ENCODE results near the gene PALLD. TPM values are rescaled to one million over a fixed set of nuclear protein-coding genes. Genes with fewer than 3 reads are reported as not detected.

The PALLD gene
- total and polyA plus RNA-seq, 2 of the 13 experiments (the other 11 are each of a cell fraction or from before 2014, with no cell fraction given), result 0.50 to 1.5 TPM

GRCh38 chr4:168717847-168718246 is 221.0 kb downstream of the PALLD start (continued):
- TF ChIP-seq, protein P1, sequence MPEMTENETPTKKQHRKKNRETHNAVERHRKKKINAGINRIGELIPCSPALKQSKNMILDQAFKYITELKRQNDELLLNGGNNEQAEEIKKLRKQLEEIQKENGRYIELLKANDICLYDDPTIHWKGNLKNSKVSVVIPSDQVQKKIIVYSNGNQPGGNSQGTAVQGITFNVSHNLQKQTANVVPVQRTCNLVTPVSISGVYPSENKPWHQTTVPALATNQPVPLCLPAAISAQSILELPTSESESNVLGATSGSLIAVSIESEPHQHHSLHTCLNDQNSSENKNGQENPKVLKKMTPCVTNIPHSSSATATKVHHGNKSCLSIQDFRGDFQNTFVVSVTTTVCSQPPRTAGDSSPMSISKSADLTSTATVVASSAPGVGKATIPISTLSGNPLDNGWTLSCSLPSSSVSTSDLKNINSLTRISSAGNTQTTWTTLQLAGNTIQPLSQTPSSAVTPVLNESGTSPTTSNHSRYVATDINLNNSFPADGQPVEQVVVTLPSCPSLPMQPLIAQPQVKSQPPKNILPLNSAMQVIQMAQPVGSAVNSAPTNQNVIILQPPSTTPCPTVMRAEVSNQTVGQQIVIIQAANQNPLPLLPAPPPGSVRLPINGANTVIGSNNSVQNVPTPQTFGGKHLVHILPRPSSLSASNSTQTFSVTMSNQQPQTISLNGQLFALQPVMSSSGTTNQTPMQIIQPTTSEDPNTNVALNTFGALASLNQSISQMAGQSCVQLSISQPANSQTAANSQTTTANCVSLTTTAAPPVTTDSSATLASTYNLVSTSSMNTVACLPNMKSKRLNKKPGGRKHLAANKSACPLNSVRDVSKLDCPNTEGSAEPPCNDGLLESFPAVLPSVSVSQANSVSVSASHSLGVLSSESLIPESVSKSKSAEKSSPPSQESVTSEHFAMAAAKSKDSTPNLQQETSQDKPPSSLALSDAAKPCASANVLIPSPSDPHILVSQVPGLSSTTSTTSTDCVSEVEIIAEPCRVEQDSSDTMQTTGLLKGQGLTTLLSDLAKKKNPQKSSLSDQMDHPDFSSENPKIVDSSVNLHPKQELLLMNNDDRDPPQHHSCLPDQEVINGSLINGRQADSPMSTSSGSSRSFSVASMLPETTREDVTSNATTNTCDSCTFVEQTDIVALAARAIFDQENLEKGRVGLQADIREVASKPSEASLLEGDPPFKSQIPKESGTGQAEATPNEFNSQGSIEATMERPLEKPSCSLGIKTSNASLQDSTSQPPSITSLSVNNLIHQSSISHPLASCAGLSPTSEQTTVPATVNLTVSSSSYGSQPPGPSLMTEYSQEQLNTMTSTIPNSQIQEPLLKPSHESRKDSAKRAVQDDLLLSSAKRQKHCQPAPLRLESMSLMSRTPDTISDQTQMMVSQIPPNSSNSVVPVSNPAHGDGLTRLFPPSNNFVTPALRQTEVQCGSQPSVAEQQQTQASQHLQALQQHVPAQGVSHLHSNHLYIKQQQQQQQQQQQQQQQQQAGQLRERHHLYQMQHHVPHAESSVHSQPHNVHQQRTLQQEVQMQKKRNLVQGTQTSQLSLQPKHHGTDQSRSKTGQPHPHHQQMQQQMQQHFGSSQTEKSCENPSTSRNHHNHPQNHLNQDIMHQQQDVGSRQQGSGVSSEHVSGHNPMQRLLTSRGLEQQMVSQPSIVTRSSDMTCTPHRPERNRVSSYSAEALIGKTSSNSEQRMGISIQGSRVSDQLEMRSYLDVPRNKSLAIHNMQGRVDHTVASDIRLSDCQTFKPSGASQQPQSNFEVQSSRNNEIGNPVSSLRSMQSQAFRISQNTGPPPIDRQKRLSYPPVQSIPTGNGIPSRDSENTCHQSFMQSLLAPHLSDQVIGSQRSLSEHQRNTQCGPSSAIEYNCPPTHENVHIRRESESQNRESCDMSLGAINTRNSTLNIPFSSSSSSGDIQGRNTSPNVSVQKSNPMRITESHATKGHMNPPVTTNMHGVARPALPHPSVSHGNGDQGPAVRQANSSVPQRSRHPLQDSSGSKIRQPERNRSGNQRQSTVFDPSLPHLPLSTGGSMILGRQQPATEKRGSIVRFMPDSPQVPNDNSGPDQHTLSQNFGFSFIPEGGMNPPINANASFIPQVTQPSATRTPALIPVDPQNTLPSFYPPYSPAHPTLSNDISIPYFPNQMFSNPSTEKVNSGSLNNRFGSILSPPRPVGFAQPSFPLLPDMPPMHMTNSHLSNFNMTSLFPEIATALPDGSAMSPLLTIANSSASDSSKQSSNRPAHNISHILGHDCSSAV (CRISPR knock-in tag; IDR thresholded peaks at IDR 0.05; ENCODE audit: borderline replicate concordance), result no peak
- no peak for TF ChIP-seq NFKB2 (CRISPR knock-in tag; IDR thresholded peaks at IDR 0.05; ENCODE audit: borderline replicate concordance)
- no peak for TF ChIP-seq REPIN1 (CRISPR knock-in tag; IDR thresholded peaks at IDR 0.05; ENCODE audit: borderline replicate concordance, low read depth)
- no peak for TF ChIP-seq ZFAT (CRISPR knock-in tag; conservative IDR thresholded peaks at IDR 0.05)
- TF ChIP-seq ZNF7 (CRISPR knock-in tag; IDR thresholded peaks at IDR 0.05), result no peak
- no peak for TF ChIP-seq ETV5 (CRISPR knock-in tag; IDR thresholded peaks at IDR 0.05; ENCODE audit: borderline replicate concordance)
- TF ChIP-seq, protein P2, sequence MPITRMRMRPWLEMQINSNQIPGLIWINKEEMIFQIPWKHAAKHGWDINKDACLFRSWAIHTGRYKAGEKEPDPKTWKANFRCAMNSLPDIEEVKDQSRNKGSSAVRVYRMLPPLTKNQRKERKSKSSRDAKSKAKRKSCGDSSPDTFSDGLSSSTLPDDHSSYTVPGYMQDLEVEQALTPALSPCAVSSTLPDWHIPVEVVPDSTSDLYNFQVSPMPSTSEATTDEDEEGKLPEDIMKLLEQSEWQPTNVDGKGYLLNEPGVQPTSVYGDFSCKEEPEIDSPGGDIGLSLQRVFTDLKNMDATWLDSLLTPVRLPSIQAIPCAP (CRISPR knock-in tag; IDR thresholded peaks at IDR 0.05; ENCODE audit: low read depth), result no peak
- no peak for TF ChIP-seq SETDB1 (CRISPR knock-in tag; IDR thresholded peaks at IDR 0.05; ENCODE audit: borderline replicate concordance)
